Keratinocyte (primary cell): ENCODE measurements around the gene GPATCH4. TPM values are rescaled to one million over a fixed set of nuclear protein-coding genes. Genes with fewer than 3 reads are reported as not detected.

Source experiments
- DNase-seq: peaks from one replicate; pipeline ENCODE4 v3.0.0-alpha.2; 2011; ENCODE audit warnings: low read depth, missing footprints, low spot score
- FAIRE-seq: peaks from 2 replicates; lab custom pipeline; 2011; peaks lifted over from hg19 to GRCh38; lab: Jason Lieb, UNC
- H2AFZ ChIP-seq: 2 replicates; pipeline ENCODE4 v1.6.0; 2012; ENCODE audit warnings: low read length, control low read depth, inconsistent platforms; ENCODE audit not compliant: control insufficient read depth
- H3K27ac ChIP-seq: 2 replicates; pipeline ENCODE4 v1.5.1; 2011; ENCODE audit warnings: low read length; ENCODE audit not compliant: control insufficient read depth, insufficient read depth
- H3K27me3 ChIP-seq: 3 replicates; pipeline ENCODE4 v1.6.0; 2011; ENCODE audit warnings: low read length; ENCODE audit not compliant: control insufficient read depth, insufficient read depth; ENCODE audit errors: extremely low read depth
- H3K36me3 ChIP-seq, 2 experiments: 2 replicates in 1 of 2; 3 replicates in 1 of 2; pipeline ENCODE4 v1.5.1; 2011; ENCODE audit warnings: low read length in 2 of 2, mild to moderate bottlenecking in 1 of 2; ENCODE audit not compliant: control insufficient read depth in 2 of 2, insufficient read depth in 2 of 2; ENCODE audit errors: extremely low read depth in 1 of 2
- H3K4me1 ChIP-seq: 3 replicates; pipeline ENCODE4 v1.5.1; 2011; ENCODE audit warnings: low read length; ENCODE audit not compliant: control insufficient read depth, insufficient read depth; ENCODE audit errors: extremely low read depth
- H3K4me2 ChIP-seq: 3 replicates; pipeline ENCODE4 v1.6.0; 2011; ENCODE audit warnings: low read depth, low read length; ENCODE audit not compliant: control insufficient read depth, insufficient read depth; ENCODE audit errors: extremely low read depth
- H3K4me3 ChIP-seq, 3 experiments: fragments of 200-600 bp in 1 of 3; sonication (generic) in 1 of 3; 2 replicates in 2 of 3; 3 replicates in 1 of 3; pipeline ENCODE4 v1.5.1; 2011 to 2016; ENCODE audit warnings: low read length in 3 of 3, mild to moderate bottlenecking in 3 of 3, control low read depth in 2 of 3, inconsistent platforms in 1 of 3, low read depth in 1 of 3, mixed read lengths in 1 of 3, mixed run types in 1 of 3, moderate library complexity in 1 of 3; ENCODE audit not compliant: control insufficient read depth in 2 of 3, insufficient read depth in 2 of 3; ENCODE audit errors: extremely low read depth in 1 of 3
- H3K79me2 ChIP-seq: 2 replicates; pipeline ENCODE4 v1.6.0; 2012; ENCODE audit warnings: low read length; ENCODE audit not compliant: control insufficient read depth, insufficient read depth
- H3K9ac ChIP-seq: 3 replicates; pipeline ENCODE4 v1.6.0; 2011; ENCODE audit warnings: low read length; ENCODE audit not compliant: control insufficient read depth, insufficient read depth; ENCODE audit errors: extremely low read depth
- H3K9me1 ChIP-seq: 3 replicates; pipeline ENCODE4 v1.6.0; 2011; ENCODE audit warnings: low read length; ENCODE audit not compliant: control insufficient read depth, insufficient read depth; ENCODE audit errors: extremely low read depth
- H3K9me3 ChIP-seq: 2 replicates; pipeline ENCODE4 v1.5.1; 2012; ENCODE audit warnings: low read depth, low read length; ENCODE audit not compliant: control insufficient read depth
- H4K20me1 ChIP-seq: 3 replicates; pipeline ENCODE4 v1.6.0; 2011; ENCODE audit warnings: low read length; ENCODE audit not compliant: control insufficient read depth, insufficient read depth; ENCODE audit errors: extremely low read depth
- CTCF ChIP-seq, 3 experiments: IDR thresholded peaks in 1 of 3; conservative IDR thresholded peaks in 1 of 3; optimal IDR thresholded peaks in 1 of 3; 2 replicates in 2 of 3; 3 replicates in 1 of 3; pipeline versions ENCODE3 to v1.5.1; 2011; ENCODE audit warnings: low read length in 3 of 3, mild to moderate bottlenecking in 3 of 3, moderate library complexity in 2 of 3, control low read depth in 1 of 3, inconsistent platforms in 1 of 3; ENCODE audit not compliant: insufficient read depth in 2 of 3; ENCODE audit errors: extremely low read depth in 1 of 3
- EZH2 ChIP-seq: IDR thresholded peaks from one replicate; pipeline ENCODE4 v1.6.1; 2012; ENCODE audit warnings: inconsistent platforms, mild to moderate bottlenecking, low read length, moderate library complexity
- dilution Hi-C: fragments of 300-500 bp; cut with MboI; formaldehyde crosslinking; loops from one replicate; pipeline ENCODE4 v1.7.0; 2020; ENCODE audit warnings: low sequenced_read_pairs; ENCODE audit not compliant: extremely low pct_ligation_motif_present
- polyA plus RNA-seq, 5 experiments: library from polyadenylated mRNA; depleted of rRNA in 3 of 5; stranded (reverse) in 3 of 5; stranded (forward) in 1 of 5; unstranded in 1 of 5; fragments of >200 nt; gene quantifications; 1 replicate in 1 of 5; 2 replicates in 3 of 5; 3 replicates in 1 of 5; pipeline versions ENCODE4 v1.2.1 to v1.2.3, GENCODE V29; 2011 to 2012; ENCODE audit warnings: missing spikeins in 2 of 5, low read depth in 1 of 5, low replicate concordance in 1 of 5

Gene GPATCH4
- polyA plus RNA-seq, 1 donor (not counting 4 experiments of a cell fraction or from before 2014, with no cell fraction given) = 43.5 TPM

DNA sequence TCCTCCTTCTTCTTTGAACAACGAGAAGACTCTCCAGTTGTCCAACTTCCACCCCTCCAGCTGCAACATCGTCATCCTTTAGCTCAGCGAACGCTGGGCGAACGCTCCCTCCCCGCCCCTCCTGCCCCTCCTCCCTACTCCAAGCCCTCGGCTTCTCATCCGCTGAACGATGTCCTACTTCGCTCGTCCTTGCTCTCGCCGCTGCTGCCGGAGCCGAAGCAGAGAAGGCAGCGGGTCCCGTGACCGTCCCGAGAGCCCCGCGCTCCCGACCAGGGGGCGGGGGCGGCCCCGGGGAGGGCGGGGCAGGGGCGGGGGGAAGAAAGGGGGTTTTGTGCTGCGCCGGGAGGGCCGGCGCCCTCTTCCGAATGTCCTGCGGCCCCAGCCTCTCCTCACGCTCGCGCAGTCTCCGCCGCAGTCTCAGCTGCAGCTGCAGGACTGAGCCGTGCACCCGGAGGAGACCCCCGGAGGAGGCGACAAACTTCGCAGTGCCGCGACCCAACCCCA lies 40.5 kb upstream of the GPATCH4 start, which contains the start of gene BCAN:
Gene BCAN, plus strand, starts transcription at position 357 of the 504 bp plus-strand sequence. CDS start 3,938 bp downstream, outside the sequence.
- TF ChIP-seq EZH2 (no peak), CTCF (optimal IDR thresholded peaks at IDR 0.05 in 1 of 3, IDR thresholded peaks at IDR 0.05 in 1 of 3, conservative IDR thresholded peaks at IDR 0.05 in 1 of 3; ENCODE audit: extremely low read depth in 1 of 3, insufficient read depth in 2 of 3, low read length in 3 of 3) (no peak)
- no peak within 1 kb of the TSS for H3K4me3 ChIP-seq
- H2AFZ ChIP-seq = no peak within 1 kb of the TSS
- H3K27ac ChIP-seq = no peak within 1 kb of the TSS
- H3K9me3 ChIP-seq = no peaks in the 10 kb centered on the region
- peaks cover 89% of the 10 kb centered on the region for H3K27me3 ChIP-seq
- DNase-seq = no peak
- no peaks in the 10 kb centered on the region for H3K4me1 ChIP-seq
- H3K36me3 ChIP-seq = no peaks in the 10 kb centered on the region
- no peak within 1 kb of the TSS for H3K4me2 ChIP-seq
- FAIRE-seq = no peak
- no peaks in the 10 kb centered on the region for H3K79me2 ChIP-seq
- dilution Hi-C loops = no loop called here
- H4K20me1 ChIP-seq = no peaks in the 10 kb centered on the region
- peaks cover 2% of the 10 kb centered on the region for H3K9me1 ChIP-seq
- no peak within 1 kb of the TSS for H3K9ac ChIP-seq

GRCh38 chr1:156640842-156641706 lies 39.8 kb upstream of the GPATCH4 start:
- H3K27me3 ChIP-seq = peaks cover 81% of the 10 kb centered on the region
- dilution Hi-C loops = no loop called here
- peaks cover 2% of the 10 kb centered on the region for H3K9me1 ChIP-seq
- no peak overlapping the region for H3K9ac ChIP-seq
- H3K4me2 ChIP-seq = no peak overlapping the region
- no peak overlapping the region for H3K4me3 ChIP-seq
- H2AFZ ChIP-seq = no peak overlapping the region
- no peaks in the 10 kb centered on the region for H3K36me3 ChIP-seq
- no peak overlapping the region for H3K27ac ChIP-seq
- FAIRE-seq (no peak), DNase-seq (no peak)
- H3K9me3 ChIP-seq = no peaks in the 10 kb centered on the region
- TF ChIP-seq EZH2 = no peak
- no peak for TF ChIP-seq CTCF (optimal IDR thresholded peaks at IDR 0.05 in 1 of 3, IDR thresholded peaks at IDR 0.05 in 1 of 3, conservative IDR thresholded peaks at IDR 0.05 in 1 of 3; ENCODE audit: extremely low read depth in 1 of 3, insufficient read depth in 2 of 3, low read length in 3 of 3)
- H3K4me1 ChIP-seq = no peaks in the 10 kb centered on the region
- H4K20me1 ChIP-seq = no peaks in the 10 kb centered on the region
- no peaks in the 10 kb centered on the region for H3K79me2 ChIP-seq
